NOMO-1 treated with DMSO at 0.1 percent for 48 hours (cell line): ENCODE results near the gene DCDC2.
"Not testable (repeated sequence)": the region's sequence is repeated elsewhere in the genome, so short reads cannot be mapped to it uniquely, and the experiment has no call there.

Experiments used
- DNase-seq: peaks from one replicate; lab custom pipeline; 2025; ENCODE audit not compliant: unreplicated experiment; lab: John Stamatoyannopoulos, UW

Gene DCDC2

GRCh38 chr6:24149836-24150235 is 208.0 kb downstream of the DCDC2 start:
- DNase-seq = no peak

GRCh38 chr6:24149296-24149695 is 208.6 kb downstream of the DCDC2 start:
- no peak for DNase-seq

- no peak for DNase-seq
Observed at GRCh38 chr6:24148684-24149083, 209.2 kb downstream of the DCDC2 start.

- no peak for DNase-seq
Observed at GRCh38 chr6:24148154-24148570, 209.7 kb downstream of the DCDC2 start.

GRCh38 chr6:24147511-24148153 is 210.2 kb downstream of the DCDC2 start:
- DNase-seq = no peak

GRCh38 chr6:24146871-24147270 is 211.0 kb downstream of the DCDC2 start:
- DNase-seq = no peak

- no peak for DNase-seq
Observed at GRCh38 chr6:24145690-24146131, 212.1 kb downstream of the DCDC2 start.

- DNase-seq = not testable (repeated sequence)
Observed at GRCh38 chr6:24142733-24143132, 215.1 kb downstream of the DCDC2 start.

- no peak for DNase-seq
Observed at GRCh38 chr6:24140591-24140990, 217.3 kb downstream of the DCDC2 start.

- no peak for DNase-seq
Observed at GRCh38 chr6:24139639-24140038, 218.2 kb downstream of the DCDC2 start.

- DNase-seq = no peak
Observed at GRCh38 chr6:24139080-24139479, 218.8 kb downstream of the DCDC2 start.

- no peak for DNase-seq
Observed at GRCh38 chr6:24131751-24132150, 226.1 kb downstream of the DCDC2 start.

GRCh38 chr6:24127316-24127715 is 230.5 kb downstream of the DCDC2 start:
- no peak for DNase-seq

GRCh38 chr6:24126586-24127192 is 231.2 kb downstream of the DCDC2 start:
- DNase-seq = peak; percentile 37

- no peak for DNase-seq
Observed at GRCh38 chr6:24125980-24126379, 231.9 kb downstream of the DCDC2 start, which contains the start of gene NRSN1. Gene NRSN1 (plus strand): TSS chr6:24126215. CDS start chr6:24134328, 8,113 bp downstream.

- DNase-seq = no peak
Observed at GRCh38 chr6:24122139-24122538, 235.7 kb downstream of the DCDC2 start.
